G401 (cell line): ENCODE results near the gene NEK5. TPM values are rescaled to one million over a fixed set of nuclear protein-coding genes. Genes with fewer than 3 reads are reported as not detected.

Source experiments
- DNase-seq: peaks from one replicate; pipeline ENCODE4 v3.0.0-alpha.2; 2015; ENCODE audit warnings: low spot score
- in situ Hi-C: cut with HindIII; loops from 2 replicates; pipeline ENCODE4 v1.10.0; 2016; ENCODE audit warnings: low sequenced_read_pairs, mixed read lengths
- total RNA-seq: library from RNA; depleted of rRNA; stranded (reverse); fragments of >200 nt; shearing (Covaris generic); gene quantifications from 2 replicates; pipeline ENCODE4 v1.2.3, GENCODE V29; 2014; rRNA removed

Gene NEK5
- total RNA-seq, 1 experiment from 2014 or later, result not detected

DNA sequence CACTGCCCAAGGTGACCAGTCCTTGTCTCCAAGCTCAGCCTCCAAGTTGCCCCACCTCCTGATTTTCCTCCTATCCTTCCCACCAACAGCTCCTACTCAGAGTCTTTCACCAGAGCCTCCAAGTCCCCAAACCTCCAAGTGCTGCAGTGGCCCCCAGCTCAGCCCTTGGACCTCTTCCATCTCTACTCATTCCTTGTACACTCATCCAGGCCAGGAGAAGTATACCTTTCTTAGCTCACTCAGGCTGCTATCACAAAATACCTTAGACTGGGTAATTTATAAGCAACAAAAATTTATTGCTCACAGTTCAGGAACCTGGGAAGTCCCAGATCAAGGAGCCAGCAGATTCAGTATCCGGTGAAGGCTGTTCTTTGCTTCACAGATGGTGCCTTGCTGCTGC lies 129.0 kb downstream of the NEK5 start:
- in situ Hi-C loops, result no loop called here
- DNase-seq, result no peak

DNA sequence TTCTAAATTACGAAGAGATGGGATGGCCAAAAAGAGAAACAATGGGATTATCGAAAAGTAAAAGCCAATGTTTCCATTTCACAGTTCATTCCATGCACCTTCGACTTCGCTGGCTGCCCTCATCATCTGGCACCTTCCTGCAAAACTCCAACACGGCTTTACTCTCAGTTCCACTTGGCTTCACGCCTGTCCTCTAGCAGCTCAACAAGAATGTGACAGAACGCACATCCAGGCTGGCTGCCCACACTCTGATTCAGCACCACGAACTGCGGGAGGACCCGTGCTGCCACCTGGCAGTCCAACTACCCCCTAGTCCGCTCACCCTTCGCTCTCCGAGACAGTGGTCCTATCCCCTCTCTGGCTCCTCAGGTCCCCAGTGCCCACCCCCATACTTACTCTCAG lies 129.4 kb downstream of the NEK5 start:
- DNase-seq, result peak; percentile 82
- in situ Hi-C loops, result no loop called here

DNA sequence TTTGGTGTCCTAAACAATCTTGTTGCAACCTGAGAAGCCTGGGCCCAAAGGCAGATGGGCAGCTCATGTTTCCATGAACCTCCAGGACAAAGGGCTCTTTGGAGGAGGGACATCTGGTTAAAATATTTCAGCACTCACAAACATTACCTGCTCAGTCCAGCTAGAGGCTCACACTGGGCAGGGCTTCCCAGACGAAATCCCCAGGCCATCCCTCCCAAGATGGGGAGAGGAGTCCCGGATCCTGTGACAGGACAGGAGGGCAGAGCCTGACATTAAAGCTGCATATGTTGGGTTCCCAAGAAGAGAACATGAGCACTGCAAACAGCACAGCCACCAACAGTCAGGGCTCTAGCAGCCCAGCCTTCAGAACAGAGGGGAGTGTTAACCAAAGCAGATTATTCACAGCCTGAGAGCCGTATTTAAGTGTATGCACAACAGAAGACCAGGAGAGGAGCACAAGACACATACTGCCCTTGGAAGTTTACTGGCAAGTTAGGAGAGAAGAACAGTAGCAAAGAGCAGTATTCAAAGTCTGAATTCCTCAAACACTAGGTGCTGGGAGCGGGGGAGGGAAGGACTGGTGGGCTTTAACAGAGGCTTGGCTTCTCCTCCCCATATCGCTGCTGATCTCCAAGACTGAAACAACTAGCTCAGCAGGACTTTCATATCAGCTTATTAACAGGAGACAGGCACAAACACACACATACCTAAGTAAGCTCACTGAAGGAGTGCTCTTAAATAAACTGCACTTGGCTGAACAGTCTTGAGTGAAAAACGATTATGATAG lies 130.0 kb downstream of the NEK5 start:
- in situ Hi-C loops, result no loop called here
- no peak for DNase-seq

DNA sequence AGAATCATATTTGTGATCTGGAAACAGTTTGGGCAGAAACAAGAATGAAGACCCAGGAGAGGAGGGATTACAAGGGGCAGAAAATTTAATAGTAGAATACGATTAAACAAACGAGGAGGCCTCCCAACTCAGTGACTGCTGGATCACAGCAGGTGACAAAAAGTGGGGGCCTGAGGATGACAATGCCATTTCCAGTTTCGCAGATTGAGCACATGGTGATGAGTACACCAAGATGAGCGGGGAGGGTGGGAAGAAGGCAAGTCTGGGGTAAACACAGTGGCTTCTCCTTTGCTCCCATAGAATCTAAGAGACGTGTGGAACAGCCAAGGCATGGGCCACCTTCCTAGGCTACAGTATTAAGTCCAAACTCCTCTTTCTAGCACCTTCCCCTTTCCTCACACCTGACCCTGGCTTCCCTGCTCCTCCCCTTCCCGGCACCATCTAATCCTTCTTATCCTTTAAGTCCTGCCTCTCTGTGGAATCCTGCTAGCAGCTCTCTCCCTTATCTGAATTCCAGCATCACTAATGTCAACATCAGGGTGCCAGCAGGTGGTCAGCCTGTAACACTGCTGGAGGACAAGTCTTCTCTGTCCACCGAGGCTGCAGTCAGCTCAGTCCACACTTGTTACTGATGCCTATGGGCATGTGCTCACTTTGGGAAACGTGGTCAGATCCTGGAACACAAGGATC lies 131.1 kb downstream of the NEK5 start:
- DNase-seq, result no peak
- in situ Hi-C loops, result no loop called here

DNA sequence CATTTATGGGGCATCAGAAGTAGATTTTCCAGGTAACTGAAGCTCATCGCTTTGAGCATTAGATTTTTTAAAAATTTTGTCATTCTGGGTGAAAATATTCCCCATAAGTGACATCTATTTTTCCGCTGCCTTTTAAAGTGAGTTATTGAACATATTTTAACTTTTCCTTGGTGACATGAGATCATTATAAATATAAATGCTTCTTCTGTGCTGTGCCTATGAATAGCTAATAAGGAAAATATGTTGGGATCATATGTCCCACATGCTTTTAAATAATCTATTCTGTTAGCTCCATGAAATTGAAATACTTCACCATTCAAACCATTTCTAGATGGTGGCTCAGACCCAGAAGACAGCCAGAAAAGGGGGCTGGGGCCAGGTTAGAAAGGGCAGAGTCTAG lies 131.7 kb downstream of the NEK5 start:
- in situ Hi-C loops, result no loop called here
- DNase-seq, result no peak

DNA sequence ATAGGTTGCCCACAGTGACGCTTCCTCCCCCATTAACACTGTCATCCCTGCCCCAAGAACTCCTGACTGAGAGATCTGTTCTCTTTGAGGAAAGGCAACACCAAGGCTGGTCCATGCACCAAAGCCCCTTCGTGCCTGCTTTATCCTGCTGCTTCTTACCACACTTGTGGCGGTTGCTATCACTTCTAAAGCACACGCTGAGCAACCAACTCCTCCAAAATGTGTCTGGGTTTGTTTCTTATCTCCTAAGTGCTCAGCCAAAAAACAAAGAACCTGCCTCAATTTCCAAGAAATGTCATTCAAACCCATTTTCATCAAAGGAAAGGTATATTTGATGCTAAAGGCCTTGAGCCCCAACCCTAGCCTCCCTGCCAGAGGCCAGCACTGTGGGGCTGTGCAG lies 132.2 kb downstream of the NEK5 start:
- in situ Hi-C loops, result no loop called here

DNA sequence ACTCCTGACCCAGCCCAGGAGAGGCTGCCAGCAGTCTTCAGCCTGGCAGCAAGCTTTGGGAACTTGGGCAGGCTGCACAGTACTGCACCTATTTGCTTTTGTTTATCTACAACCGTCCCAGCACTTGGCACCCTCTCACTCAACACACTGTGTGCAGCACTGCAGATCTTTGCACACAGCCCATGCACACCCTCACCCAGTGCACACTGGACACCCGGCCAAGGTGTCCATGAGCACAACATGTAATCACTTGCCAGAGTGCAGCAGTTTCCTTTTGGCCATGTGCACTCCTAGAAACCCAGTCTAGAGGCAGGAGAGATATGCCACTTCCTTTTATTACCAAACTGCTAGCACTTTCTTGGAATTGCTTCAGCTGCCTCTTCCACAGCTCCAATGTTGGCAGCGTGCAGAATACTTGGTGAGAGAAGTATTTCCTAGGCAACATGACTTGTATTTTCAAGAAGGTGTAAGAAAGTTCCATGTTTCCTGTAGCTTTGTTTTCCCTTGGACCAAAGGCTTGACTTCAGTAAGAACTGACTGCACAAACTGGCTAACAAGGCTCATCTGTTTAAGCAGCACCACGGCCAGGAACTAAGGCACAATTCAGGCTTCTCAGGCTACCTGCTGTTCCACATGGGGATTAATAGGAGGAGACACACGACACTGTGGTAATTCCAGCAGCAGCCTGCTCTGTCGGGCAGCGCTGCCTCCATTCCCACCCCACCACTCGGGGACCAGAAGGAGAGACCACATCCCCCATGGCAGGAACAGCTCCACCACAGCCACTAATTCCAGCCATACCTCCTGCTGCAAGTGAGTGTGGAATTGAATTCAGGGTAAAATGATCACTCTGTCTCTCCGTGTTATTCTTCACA lies 133.0 kb downstream of the NEK5 start:
- peak; percentile 63 for DNase-seq
- in situ Hi-C loops, result no loop called here

More for the DNA sequence above, 132.2 kb downstream of the NEK5 start:
- no peak for DNase-seq

DNA sequence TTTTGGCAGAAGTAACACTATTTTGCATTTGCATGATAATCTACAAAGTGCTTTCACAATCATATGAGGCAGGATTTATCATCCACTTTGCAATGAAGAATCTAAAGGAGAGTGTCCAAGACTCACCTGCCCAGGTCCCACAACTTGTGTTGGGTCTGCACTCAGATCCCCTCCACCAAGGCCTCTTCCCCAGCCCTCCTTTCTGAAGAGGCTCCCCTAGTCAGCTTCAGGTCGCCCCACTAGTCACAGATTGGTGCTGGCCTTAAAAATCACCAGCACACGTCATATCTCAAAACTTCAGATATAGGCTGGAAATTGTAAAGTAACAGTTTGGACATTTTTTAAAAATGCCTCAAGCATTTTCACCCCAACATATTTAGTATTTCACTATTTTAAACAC lies 135.2 kb downstream of the NEK5 start:
- no peak for DNase-seq
- in situ Hi-C loops, result no loop called here

DNA sequence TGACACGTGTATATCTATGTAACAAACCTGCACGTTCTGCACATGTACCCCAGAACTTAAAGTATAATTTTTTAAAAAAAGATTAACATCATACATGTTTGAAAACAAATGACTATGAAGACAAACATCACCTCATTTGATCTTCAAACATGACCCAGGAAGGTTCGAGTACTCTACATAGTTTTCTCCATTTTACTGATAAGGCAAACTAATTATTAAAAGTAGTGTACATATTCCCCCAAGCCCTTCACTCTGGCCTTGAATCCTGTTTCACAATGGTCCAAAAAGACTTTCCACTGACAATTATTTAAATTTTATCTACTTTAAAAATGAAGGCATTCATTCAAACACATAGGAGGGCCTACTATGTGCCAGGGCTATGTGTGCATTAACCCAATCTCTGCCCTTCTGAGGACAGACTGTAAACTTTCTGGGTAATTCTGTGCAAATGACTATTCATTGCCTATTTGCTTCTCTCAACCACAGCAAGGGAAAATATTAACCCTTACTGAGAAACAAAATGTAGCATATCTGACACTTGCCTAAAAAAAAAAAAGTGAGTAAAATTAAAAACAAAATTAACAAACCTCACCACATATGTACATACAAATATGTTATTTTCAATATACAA lies 139.8 kb downstream of the NEK5 start:
- in situ Hi-C loops, result no loop called here
- no peak for DNase-seq

Other genes with a start within 250 kb of the NEK5 start
- 2.9 and 5.8 TPM in 2 replicates for gene ATP7B, start 117.6 kb downstream of the NEK5 start, total RNA-seq
- 14.8 and 25.1 TPM in 2 replicates for gene ALG11, start 116.7 kb downstream of the NEK5 start, total RNA-seq
- gene UTP14C, start 104.4 kb downstream of the NEK5 start, total RNA-seq, result 13.8 and 16.7 TPM in 2 replicates
- 22.2 and 22.5 TPM in 2 replicates for gene NEK3, start 30.5 kb upstream of the NEK5 start, total RNA-seq